ENCODE data around the gene MAP1LC3A.

The MAP1LC3A gene

GRCh38 chr20:34529742-34530141, 28.8 kb upstream of the MAP1LC3A start:
- no peak for DNase-seq (ENCODE audit: low read depth)

GRCh38 chr20:34530342-34530741, 28.2 kb upstream of the MAP1LC3A start:
- no peak for DNase-seq (ENCODE audit: low read depth)

- no peak for DNase-seq (ENCODE audit: low read depth)
Measured at GRCh38 chr20:34531608-34532265, 26.8 kb upstream of the MAP1LC3A start.

- no peak for DNase-seq (ENCODE audit: low read depth)
Measured at GRCh38 chr20:34532320-34532719, 26.2 kb upstream of the MAP1LC3A start.

- no peak for DNase-seq (ENCODE audit: low read depth)
Measured at GRCh38 chr20:34532756-34533155, 25.8 kb upstream of the MAP1LC3A start.

- DNase-seq (ENCODE audit: low read depth), result no peak
Measured at GRCh38 chr20:34534391-34535165, 23.9 kb upstream of the MAP1LC3A start.

GRCh38 chr20:34535301-34535840, 23.1 kb upstream of the MAP1LC3A start:
- DNase-seq (ENCODE audit: low read depth), result no peak

GRCh38 chr20:34535857-34536256, 22.7 kb upstream of the MAP1LC3A start:
- no peak for DNase-seq (ENCODE audit: low read depth)

GRCh38 chr20:34536798-34537394, 21.6 kb upstream of the MAP1LC3A start:
- DNase-seq (ENCODE audit: low read depth), result no peak

GRCh38 chr20:34537651-34538050, 20.9 kb upstream of the MAP1LC3A start:
- no peak for DNase-seq (ENCODE audit: low read depth)

GRCh38 chr20:34538671-34539123, 19.8 kb upstream of the MAP1LC3A start:
- DNase-seq (ENCODE audit: low read depth), result no peak

GRCh38 chr20:34539756-34540155, 18.8 kb upstream of the MAP1LC3A start:
- no peak for DNase-seq (ENCODE audit: low read depth)

GRCh38 chr20:34540596-34541263, 17.8 kb upstream of the MAP1LC3A start:
- no peak for DNase-seq (ENCODE audit: low read depth)

- no peak for DNase-seq (ENCODE audit: low read depth)
Measured at GRCh38 chr20:34541264-34541901, 17.1 kb upstream of the MAP1LC3A start.

- DNase-seq (ENCODE audit: low read depth), result no peak
Measured at GRCh38 chr20:34541917-34542316, 16.6 kb upstream of the MAP1LC3A start.

- DNase-seq (ENCODE audit: low read depth), result no peak
Measured at GRCh38 chr20:34542439-34542838, 16.1 kb upstream of the MAP1LC3A start.

- no peak for DNase-seq (ENCODE audit: low read depth)
Measured at GRCh38 chr20:34543463-34544056, 15.0 kb upstream of the MAP1LC3A start.

- DNase-seq (ENCODE audit: low read depth), result no peak
Measured at GRCh38 chr20:34544109-34544796, 14.3 kb upstream of the MAP1LC3A start.

- no peak for DNase-seq (ENCODE audit: low read depth)
Measured at GRCh38 chr20:34546751-34547181, 11.8 kb upstream of the MAP1LC3A start.

- no peak for DNase-seq (ENCODE audit: low read depth)
Measured at GRCh38 chr20:34547844-34548613, 10.5 kb upstream of the MAP1LC3A start.

All from CMK (cell line).